GM21528 (cell line): ENCODE results near the gene BRINP1.

Source experiments
- ATAC-seq: cut with Tn5 transposase; IDR thresholded peaks from one replicate; pipeline ENCODE4 v1.9.1; 2021; ENCODE audit warnings: mild to moderate bottlenecking, moderate library complexity; ENCODE audit not compliant: unreplicated experiment, low FRiP score

Gene BRINP1

DNA sequence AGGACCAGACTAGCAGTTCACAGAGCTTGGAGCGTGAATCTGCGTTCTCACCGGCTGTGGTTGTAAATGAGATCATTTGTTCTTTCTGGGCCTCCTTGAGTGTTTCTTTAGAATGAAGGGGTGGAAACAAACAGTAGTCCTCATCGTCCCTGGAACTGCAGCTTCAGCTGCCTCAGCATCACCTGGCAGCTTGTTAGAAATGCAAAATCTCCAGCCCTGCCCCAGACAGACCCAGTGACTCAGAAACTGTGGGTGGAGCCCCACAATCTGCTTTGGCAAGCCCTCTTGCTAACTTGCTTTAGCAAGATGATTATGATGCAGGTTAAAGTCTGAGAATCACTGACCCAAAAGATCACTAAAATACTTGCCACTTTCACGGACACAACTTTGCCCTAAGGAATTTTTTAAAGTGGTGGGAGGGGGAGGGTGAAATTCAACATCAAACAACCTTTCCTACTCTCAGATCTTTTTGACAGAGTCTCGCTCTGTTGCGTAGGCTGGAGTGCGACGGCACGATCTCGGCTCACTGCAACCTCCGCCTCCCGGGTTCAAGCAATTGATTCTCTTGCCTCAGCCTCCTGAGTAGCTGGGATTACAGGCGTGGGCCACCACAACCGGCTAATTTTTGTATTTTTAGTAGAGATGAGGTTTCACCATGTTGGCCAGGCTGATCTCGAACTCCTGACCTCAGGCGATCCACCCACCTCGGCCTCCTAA is 86.0 kb downstream of the BRINP1 start:
- ATAC-seq, result no peak

GRCh38 chr9:119282476-119283077 is 86.7 kb downstream of the BRINP1 start:
- ATAC-seq, result no peak

DNA sequence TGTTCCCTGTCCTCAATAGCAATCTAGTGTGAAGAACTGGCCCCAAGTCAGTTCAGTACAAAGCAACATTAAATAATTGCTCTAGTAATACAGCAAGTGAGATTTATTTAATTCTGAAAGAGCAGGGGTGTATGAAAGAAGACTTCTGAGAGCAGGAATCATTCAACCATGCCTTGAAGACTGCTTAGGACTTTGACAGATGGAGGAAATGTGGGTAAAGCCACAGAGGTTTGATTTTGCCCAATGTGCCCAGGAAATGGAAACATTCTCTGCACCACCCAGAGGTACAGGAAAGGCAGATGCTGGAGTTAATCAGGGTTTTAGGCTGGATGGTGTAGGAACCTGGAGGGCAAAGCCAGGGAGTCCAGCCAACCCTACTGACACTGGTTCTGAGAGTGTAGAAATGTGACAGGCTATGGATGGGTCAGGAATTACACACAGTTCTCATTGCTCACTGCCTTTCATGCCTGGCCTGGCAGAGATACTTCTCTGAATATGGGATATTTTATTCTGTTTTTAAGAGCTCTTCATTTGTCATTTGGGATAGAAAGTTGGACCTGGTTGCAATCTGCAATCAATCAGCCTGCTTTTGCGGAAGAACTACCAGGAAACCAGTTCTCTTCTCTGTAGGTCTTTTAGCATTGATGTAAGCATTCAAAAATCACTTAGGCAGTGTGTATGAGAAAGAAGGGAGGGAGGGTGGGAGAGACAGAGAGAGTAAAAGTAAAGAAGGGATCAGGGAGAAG is 88.3 kb downstream of the BRINP1 start:
- no peak for ATAC-seq

- ATAC-seq, result no peak
Observed at GRCh38 chr9:119278171-119278570, 91.1 kb downstream of the BRINP1 start.

- no peak for ATAC-seq
Observed at GRCh38 chr9:119273984-119274665, 95.1 kb downstream of the BRINP1 start.

DNA sequence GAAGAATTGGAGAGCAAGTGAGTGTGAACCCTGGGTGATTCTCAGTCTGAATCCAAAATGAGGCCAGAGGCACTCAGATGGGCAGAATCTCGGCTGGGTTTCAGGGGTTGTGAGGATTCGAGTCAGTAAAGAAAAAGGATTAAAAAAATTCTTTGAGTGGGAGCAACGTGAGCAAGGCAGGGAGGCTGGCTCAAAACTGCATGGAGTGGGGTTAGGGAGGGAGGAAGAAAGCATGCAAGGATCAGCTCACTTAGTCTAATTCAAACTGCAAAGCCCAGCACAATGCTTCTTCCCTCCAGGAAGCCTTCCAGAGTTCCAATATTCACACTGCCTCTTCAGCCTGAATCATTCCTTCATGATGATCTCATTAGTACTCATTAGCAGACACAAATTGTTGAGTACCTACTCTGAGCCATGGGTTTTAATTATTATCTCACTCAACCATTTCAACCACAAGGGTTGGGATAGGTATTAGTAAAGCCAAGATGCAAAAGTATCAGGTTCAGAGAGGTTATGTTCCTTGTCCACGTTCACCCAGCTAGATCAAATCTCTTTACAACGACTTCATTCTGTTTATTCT is 95.8 kb downstream of the BRINP1 start:
- no peak for ATAC-seq

- no peak for ATAC-seq
Observed at GRCh38 chr9:119272500-119273211, 96.6 kb downstream of the BRINP1 start.

GRCh38 chr9:119268985-119269384 is 100.2 kb downstream of the BRINP1 start:
- no peak for ATAC-seq

- ATAC-seq, result no peak
Observed at GRCh38 chr9:119264165-119264564, 105.1 kb downstream of the BRINP1 start.

GRCh38 chr9:119257592-119257991 is 111.6 kb downstream of the BRINP1 start:
- ATAC-seq, result no peak

DNA sequence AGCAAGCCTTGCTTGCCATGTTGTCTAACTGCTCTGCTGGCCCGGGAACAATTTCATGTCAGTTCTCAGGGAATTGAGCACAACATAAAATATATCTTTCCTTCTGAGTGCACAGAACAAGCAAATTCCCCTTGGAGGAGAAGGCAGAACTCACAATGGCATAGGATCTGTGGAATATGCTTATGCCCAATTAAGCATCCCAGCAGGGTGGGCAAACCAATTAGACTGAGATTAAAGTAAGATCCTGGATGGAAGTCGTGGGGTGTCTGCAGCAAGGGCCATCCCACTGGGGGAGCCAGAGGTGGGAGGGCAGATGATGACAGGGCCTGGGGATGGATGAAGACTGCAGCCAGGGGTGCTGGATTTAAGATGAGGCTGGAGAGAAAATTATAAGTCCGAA is 114.1 kb downstream of the BRINP1 start:
- no peak for ATAC-seq

GRCh38 chr9:119252671-119253299 is 116.5 kb downstream of the BRINP1 start:
- ATAC-seq, result no peak

- no peak for ATAC-seq
Observed at GRCh38 chr9:119251936-119252335, 117.3 kb downstream of the BRINP1 start.

GRCh38 chr9:119250730-119251129 is 118.5 kb downstream of the BRINP1 start:
- ATAC-seq, result no peak

DNA sequence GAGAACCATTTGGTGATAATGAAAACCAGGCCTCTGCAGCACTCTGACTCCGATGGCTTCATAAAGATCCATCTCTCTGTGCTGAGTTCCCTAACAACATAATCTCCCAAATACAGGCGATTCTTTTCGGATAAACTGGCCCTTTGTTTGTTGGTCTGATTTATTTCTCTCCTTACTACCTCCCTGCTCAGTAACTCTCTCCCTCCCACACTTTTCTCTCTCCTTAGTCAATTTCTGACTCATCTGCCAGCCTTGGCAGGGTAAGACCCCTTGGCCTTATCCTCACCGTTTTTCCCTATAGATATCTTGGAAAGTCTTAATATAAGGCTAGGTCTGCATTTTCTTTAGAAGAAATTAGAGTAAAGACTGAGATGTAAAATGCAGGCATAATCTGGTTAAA is 128.7 kb downstream of the BRINP1 start:
- ATAC-seq, result no peak

DNA sequence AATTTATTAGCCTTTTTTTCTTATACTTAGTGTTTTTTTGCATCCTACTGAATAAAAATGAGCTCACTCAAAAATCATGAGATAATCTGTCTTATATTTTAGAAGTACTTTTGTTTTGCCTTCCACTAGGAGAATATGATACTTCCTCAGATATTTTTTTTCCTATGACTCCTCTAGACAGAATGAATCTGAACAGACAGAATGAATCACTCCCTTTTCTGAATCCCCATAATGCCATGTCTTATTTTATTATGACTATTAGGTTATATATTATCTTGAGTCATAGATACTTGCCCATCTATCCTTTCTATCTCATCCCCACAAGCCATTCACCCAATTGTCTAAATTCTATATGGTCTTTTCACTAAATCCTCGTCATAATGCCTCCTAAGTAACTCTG is 134.6 kb downstream of the BRINP1 start:
- no peak for ATAC-seq

GRCh38 chr9:119227422-119227821 is 141.8 kb downstream of the BRINP1 start:
- no peak for ATAC-seq

DNA sequence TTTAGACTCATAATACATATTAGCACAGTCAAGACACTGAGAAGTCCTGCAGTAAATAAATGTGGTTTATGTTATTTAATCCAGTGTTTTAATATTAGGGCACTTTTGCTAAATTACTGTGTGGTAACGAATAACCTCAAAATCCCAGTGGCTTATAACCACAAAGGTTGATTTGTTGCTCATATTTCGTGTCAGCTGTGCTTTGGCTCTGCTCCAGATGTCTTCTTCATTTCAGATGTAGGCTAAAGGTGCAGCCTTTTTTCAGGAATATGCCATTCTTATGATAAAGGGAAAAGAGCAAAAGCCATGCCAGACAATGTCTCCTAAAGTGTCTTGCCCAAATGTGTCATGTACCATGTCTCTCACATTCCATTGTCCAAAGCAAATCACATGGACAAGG is 144.8 kb downstream of the BRINP1 start:
- ATAC-seq, result no peak

GRCh38 chr9:119221276-119221675 is 148.0 kb downstream of the BRINP1 start:
- ATAC-seq, result no peak

- no peak for ATAC-seq
Observed at GRCh38 chr9:119218293-119218692, 150.9 kb downstream of the BRINP1 start.
